Erythroblast (primary cell): ENCODE results near the gene ELANE.

Experiments
- GATA1 ChIP-seq: IDR thresholded peaks from 2 replicates; pipeline ENCODE4 v1.6.1; 2011; ENCODE audit warnings: low read depth, mild to moderate bottlenecking, control low read depth, low read length, moderate library complexity
- POLR2A ChIP-seq: IDR thresholded peaks from 2 replicates; pipeline ENCODE4 v1.6.1; 2011; ENCODE audit warnings: mild to moderate bottlenecking, low read length

DNA sequence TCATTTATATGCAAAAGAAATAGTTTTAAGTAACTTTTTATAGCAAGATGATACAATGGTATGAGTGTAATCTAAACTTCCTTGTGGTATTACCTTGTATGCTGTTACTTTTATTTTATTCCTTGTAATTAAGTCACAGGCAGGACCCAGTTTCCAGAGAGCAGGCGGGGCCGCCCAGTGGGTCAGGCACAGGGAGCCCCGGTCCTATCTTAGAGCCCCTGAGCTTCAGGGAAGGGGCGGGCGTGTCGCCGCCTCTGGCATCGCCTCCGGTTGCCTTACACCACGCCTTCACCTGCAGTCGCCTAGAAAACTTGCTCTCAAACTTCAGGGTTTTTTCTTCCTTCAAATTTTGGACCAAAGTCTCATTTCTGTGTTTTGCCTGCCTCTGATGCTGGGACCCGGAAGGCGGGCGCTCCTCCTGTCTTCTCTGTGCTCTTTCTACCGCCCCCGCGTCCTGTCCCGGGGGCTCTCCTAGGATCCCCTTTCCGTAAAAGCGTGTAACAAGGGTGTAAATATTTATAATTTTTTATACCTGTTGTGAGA lies 40.5 kb upstream of the ELANE start:
- TF ChIP-seq POLR2A: no peak
- TF ChIP-seq GATA1: no peak
